Calu3 (cell line): ENCODE results near the gene SMARCA4. TPM values are rescaled to one million over a fixed set of nuclear protein-coding genes. Genes with fewer than 3 reads are reported as not detected.

Experiments used
- BruUV-seq: library from RNA; stranded (reverse); fragments of 400-500 nt; replicated peaks from 2 replicates; lab custom pipeline; 2021; lab: Mats Ljungman, UMichigan
- CTCF ChIA-PET: fragments of 300-600 bp; sonication (Branson Sonifier 250); formaldehyde crosslinking; loops from one replicate; lab custom pipeline; 2022; ENCODE audit warnings: antibody characterized with exemption; lab: Charles Lee
- DNase-seq: peaks from one replicate; pipeline ENCODE4 v3.0.0; 2022
- H3K27ac Mint-ChIP-seq: one replicate; pipeline ENCODE4 v1.8.0; 2022; ENCODE audit warnings: mixed read lengths; ENCODE audit not compliant: unreplicated experiment
- H3K27me3 Mint-ChIP-seq: one replicate; pipeline ENCODE4 v1.8.0; 2022; ENCODE audit warnings: mixed read lengths; ENCODE audit not compliant: unreplicated experiment
- H3K36me3 Mint-ChIP-seq: one replicate; pipeline ENCODE4 v1.8.0; 2022; ENCODE audit warnings: mild to moderate bottlenecking, moderate library complexity, mixed read lengths; ENCODE audit not compliant: insufficient read depth, unreplicated experiment
- H3K4me1 Mint-ChIP-seq: one replicate; pipeline ENCODE4 v1.8.0; 2022; ENCODE audit warnings: mild to moderate bottlenecking, low read depth, mixed read lengths; ENCODE audit not compliant: unreplicated experiment
- H3K4me3 Mint-ChIP-seq: one replicate; pipeline ENCODE4 v1.8.0; 2022; ENCODE audit warnings: mild to moderate bottlenecking, low read depth, moderate library complexity, mixed read lengths; ENCODE audit not compliant: unreplicated experiment
- H3K9me3 Mint-ChIP-seq: one replicate; pipeline ENCODE4 v1.8.0; 2022; ENCODE audit warnings: low read depth, mixed read lengths; ENCODE audit not compliant: unreplicated experiment
- CTCF ChIP-seq: fragments of 200-600 bp; IDR thresholded peaks from one replicate; pipeline ENCODE4 v1.8.0; 2022; ENCODE audit warnings: antibody characterized with exemption; ENCODE audit not compliant: unreplicated experiment
- intact Hi-C: fragments of 100-400 bp; cut with micrococcal nuclease; formaldehyde crosslinking; loops from one replicate; pipeline ENCODE4 v1.10.0; 2022; ENCODE audit not compliant: unreplicated experiment
- total RNA-seq: library from RNA; stranded (reverse); gene quantifications from 2 replicates; pipeline ENCODE4 v1.2.3, GENCODE V29; 2022

Gene SMARCA4
- total RNA-seq, 1 experiment from 2014 or later: 116 TPM

- Mint-ChIP-seq H3K27me3 (no peaks in the 10 kb centered on the region), H3K9me3 (no peaks in the 10 kb centered on the region), H3K4me3 (no peak overlapping the region), H3K36me3 (peaks cover 19% of the 10 kb centered on the region), H3K27ac (no peak overlapping the region), H3K4me1 (no peaks in the 10 kb centered on the region)
- BruUV-seq: no TSS peak
- intact Hi-C loops: no loop called here
- CTCF ChIA-PET: no interaction called here
- no peak for TF ChIP-seq CTCF
- DNase-seq: no peak
These were observed 93.8 kb downstream of the SMARCA4 start for GRCh38 chr19:11054628-11055027.

GRCh38 chr19:11058246-11059030, 97.6 kb downstream of the SMARCA4 start:
- Mint-ChIP-seq H3K27me3 (no peaks in the 10 kb centered on the region), H3K4me3 (no peak overlapping the region), H3K27ac (no peak overlapping the region), H3K36me3 (peaks cover 36% of the 10 kb centered on the region), H3K4me1 (no peaks in the 10 kb centered on the region), H3K9me3 (no peaks in the 10 kb centered on the region)
- TF ChIP-seq CTCF: no peak
- no TSS peak for BruUV-seq
- intact Hi-C loops: no loop called here
- DNase-seq: no peak
- CTCF ChIA-PET: no interaction called here

DNA sequence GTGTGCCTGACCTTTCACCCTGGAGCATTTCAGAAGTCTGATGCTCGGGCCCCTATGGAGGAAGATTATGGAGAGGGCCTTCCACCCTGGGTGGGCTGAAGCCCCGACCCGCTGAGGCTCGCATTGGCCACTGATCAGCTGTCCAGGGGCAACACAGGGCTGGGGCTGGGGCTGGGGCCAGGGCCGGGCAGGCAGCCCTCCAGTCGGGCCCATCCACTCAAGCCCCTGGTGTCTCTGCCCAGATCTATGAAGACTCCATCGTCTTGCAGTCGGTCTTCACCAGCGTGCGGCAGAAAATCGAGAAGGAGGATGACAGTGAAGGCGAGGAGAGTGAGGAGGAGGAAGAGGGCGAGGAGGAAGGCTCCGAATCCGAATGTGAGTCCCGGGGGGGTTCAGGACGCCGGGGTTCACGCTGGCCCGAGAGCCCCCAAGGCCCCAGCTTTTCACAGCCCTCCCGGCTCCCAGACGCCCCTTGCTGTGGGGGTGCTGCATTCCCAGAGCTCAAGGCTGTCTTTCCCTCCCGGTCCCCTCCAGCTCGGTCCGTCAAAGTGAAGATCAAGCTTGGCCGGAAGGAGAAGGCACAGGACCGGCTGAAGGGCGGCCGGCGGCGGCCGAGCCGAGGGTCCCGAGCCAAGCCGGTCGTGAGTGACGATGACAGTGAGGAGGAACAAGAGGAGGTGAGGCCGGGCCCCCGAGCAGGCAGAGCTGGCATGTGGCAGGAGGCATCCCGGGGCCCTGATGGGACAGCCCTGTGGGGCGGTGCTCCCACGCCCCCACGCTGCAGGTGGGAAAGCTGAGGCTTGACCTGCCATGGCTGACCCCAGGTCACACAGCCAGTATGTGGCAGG, 98.9 kb downstream of the SMARCA4 start:
- BruUV-seq: no TSS peak
- intact Hi-C loops: no loop called here
- Mint-ChIP-seq H3K4me3 (no peak overlapping the region), H3K4me1 (no peaks in the 10 kb centered on the region), H3K9me3 (no peaks in the 10 kb centered on the region), H3K27me3 (no peaks in the 10 kb centered on the region), H3K36me3 (peaks cover 43% of the 10 kb centered on the region), H3K27ac (no peak overlapping the region)
- no peak for TF ChIP-seq CTCF
- CTCF ChIA-PET: no interaction called here
- DNase-seq: no peak

DNA sequence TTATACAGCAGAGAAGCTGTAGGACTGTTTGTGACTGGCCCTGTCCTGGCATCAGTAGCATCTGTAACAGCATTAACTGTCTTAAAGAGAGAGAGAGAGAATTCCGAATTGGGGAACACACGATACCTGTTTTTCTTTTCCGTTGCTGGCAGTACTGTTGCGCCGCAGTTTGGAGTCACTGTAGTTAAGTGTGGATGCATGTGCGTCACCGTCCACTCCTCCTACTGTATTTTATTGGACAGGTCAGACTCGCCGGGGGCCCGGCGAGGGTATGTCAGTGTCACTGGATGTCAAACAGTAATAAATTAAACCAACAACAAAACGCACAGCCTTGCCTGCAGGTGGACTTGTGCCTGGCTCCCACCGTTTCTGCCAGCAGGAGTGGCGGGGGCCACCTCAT, 101.1 kb downstream of the SMARCA4 start:
- H3K36me3 Mint-ChIP-seq: peaks cover 34% of the 10 kb centered on the region
- BruUV-seq: no TSS peak
- CTCF ChIA-PET: interaction anchor here (0.7 kb wide), 1 partner anchor 18 kb away, joined by 5 read pairs; no protein-coding TSS in a partner anchor
- H3K9me3 Mint-ChIP-seq: no peaks in the 10 kb centered on the region
- H3K4me1 Mint-ChIP-seq: no peaks in the 10 kb centered on the region
- no peak for DNase-seq
- H3K27ac Mint-ChIP-seq: no peak overlapping the region
- no peak for TF ChIP-seq CTCF
- H3K4me3 Mint-ChIP-seq: no peak overlapping the region
- H3K27me3 Mint-ChIP-seq: no peaks in the 10 kb centered on the region
- intact Hi-C loops: no loop called here
